GM12892 (cell line): Measurements from ENCODE around the gene PDCD1.

Experiments
- POLR2A ChIP-seq: IDR thresholded peaks from 2 replicates; pipeline ENCODE4 v1.6.1; 2011; ENCODE audit warnings: low read depth, low read length, control low read depth
- POLR2AphosphoS5 ChIP-seq: IDR thresholded peaks from 2 replicates; pipeline ENCODE4 v1.6.1; 2011; ENCODE audit warnings: low read depth, low read length, control low read depth
- TAF1 ChIP-seq: IDR thresholded peaks from 2 replicates; pipeline ENCODE4 v1.6.1; 2011; ENCODE audit warnings: low read depth, mild to moderate bottlenecking, control low read depth, low read length, borderline replicate concordance

DNA sequence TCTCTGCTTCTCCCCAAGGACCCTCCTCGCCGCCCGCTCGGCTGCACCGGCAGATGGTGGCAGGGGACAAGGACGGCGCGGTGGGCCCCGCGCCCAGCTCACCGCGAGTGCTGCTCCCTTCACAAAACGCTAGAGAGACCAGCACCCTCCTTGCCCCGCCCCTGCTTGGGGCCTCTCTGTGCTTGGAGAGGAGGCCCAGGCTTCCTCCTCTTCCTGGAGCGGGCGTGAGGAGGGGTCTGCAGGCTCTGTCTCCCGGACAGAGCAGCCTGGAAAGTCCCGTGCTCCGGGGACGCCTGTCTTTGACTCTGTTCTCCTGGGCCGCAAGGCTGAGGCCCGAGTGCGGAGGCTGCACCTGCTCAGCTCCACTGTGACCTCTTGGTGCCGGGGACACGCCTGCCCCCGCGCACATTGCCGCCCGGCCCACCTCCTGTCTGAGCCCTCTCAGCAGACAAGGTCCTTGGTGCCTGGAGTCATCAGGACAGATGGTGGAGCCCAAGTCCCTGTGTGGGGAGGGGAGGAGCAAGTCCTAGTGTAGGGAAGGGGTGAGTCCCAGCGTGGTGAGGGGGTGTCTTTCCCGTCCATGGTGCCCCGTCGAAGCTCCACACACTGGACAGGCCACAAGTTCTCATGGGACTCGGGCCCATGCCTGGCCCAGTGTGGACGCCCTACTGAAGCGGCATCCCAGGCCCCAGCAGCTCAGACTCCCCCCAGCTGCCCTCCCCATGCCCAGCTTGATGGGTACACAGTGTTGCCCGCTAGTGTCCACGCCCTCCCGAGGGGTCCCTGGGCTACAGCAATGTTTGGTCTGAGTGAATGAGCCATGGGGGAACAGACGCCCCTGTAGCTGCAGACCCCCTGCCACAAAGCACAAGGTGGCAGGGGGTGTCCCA, 44.7 kb upstream of the PDCD1 start:
- TF ChIP-seq TAF1 (no peak), POLR2A (no peak), POLR2AphosphoS5 (no peak)
